Ishikawa (cell line): Measurements from ENCODE around the gene RGS6.

ENCODE experiments used
- CEBPB ChIP-seq: IDR thresholded peaks from 2 replicates; pipeline ENCODE4 v1.6.1; 2012
- EP300 ChIP-seq: IDR thresholded peaks from 2 replicates; pipeline ENCODE4 v1.6.1; 2012; ENCODE audit warnings: borderline replicate concordance
- NFIC ChIP-seq: IDR thresholded peaks from 2 replicates; pipeline ENCODE4 v1.6.1; 2012
- TAF1 ChIP-seq: IDR thresholded peaks from 2 replicates; pipeline ENCODE4 v1.6.1; 2012; ENCODE audit warnings: low read depth, mild to moderate bottlenecking
- TEAD4 ChIP-seq: IDR thresholded peaks from 2 replicates; pipeline ENCODE4 v1.6.1; 2012
- TF ChIP-seq, protein P1 (sequence below): IDR thresholded peaks from 2 replicates; pipeline ENCODE4 v1.6.1; 2012; ENCODE audit warnings: low read depth, mild to moderate bottlenecking

DNA sequence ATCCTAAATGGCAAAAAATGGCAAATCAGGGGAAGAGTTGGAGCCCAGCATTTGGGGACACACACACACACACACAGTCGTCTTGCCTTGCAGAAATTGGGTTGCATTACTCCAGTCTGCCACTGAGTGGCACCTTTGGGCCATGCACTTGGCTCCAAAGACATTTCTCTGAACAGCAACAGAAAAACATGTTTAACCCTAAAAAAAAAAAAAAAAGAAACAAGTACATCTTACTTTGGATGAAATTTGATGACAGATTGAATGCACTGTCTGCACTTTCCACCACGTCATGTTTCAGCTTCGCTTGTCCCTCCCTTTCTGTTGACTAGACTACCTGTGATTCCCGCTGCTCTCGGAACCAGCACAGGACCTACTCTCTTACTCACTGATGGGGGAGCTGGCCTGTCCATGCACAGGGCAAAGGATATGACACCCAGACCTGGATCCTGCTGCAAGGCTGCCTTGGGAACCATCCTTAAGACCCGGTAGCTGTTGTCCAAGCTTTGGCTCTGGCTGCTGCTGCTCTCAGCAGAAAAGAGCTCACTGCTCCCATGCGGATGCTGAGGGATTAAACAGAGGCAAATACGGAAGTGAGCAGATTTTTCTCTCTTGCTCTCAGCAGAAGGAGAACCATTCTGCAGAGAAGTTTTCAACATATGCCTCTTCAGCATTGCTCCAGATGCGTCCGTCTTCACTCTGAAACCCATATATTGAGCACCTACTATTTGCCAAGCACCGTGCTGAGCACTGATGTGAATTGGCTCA lies 584.9 kb downstream of the RGS6 start:
- TF ChIP-seq, protein P1, sequence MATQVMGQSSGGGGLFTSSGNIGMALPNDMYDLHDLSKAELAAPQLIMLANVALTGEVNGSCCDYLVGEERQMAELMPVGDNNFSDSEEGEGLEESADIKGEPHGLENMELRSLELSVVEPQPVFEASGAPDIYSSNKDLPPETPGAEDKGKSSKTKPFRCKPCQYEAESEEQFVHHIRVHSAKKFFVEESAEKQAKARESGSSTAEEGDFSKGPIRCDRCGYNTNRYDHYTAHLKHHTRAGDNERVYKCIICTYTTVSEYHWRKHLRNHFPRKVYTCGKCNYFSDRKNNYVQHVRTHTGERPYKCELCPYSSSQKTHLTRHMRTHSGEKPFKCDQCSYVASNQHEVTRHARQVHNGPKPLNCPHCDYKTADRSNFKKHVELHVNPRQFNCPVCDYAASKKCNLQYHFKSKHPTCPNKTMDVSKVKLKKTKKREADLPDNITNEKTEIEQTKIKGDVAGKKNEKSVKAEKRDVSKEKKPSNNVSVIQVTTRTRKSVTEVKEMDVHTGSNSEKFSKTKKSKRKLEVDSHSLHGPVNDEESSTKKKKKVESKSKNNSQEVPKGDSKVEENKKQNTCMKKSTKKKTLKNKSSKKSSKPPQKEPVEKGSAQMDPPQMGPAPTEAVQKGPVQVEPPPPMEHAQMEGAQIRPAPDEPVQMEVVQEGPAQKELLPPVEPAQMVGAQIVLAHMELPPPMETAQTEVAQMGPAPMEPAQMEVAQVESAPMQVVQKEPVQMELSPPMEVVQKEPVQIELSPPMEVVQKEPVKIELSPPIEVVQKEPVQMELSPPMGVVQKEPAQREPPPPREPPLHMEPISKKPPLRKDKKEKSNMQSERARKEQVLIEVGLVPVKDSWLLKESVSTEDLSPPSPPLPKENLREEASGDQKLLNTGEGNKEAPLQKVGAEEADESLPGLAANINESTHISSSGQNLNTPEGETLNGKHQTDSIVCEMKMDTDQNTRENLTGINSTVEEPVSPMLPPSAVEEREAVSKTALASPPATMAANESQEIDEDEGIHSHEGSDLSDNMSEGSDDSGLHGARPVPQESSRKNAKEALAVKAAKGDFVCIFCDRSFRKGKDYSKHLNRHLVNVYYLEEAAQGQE: no peak
- no peak for TF ChIP-seq NFIC
- no peak for TF ChIP-seq CEBPB
- TF ChIP-seq EP300: no peak
- TF ChIP-seq TEAD4: no peak
- no peak for TF ChIP-seq TAF1
